Neural cell (in vitro differentiated cells): ENCODE data around the gene TAS2R41. TPM values are rescaled to one million over a fixed set of nuclear protein-coding genes. Genes with fewer than 3 reads are reported as not detected.

Source experiments
- H2AFZ ChIP-seq: fragments of 200-600, 300-800 bp; sonication (generic), shearing (Covaris generic); 2 replicates; pipeline ENCODE4 v1.6.0; 2014; ENCODE audit warnings: low read depth, mild to moderate bottlenecking, antibody characterized with exemption, low read length, moderate library complexity
- H3F3A ChIP-seq: fragments of 200-600 bp; shearing (Covaris generic); 2 replicates; pipeline ENCODE4 v1.6.1; 2016; ENCODE audit warnings: mild to moderate bottlenecking, moderate library complexity, mixed read lengths, antibody characterized with exemption, low read length; ENCODE audit not compliant: insufficient read depth, poor library complexity, severe bottlenecking
- H3K27ac ChIP-seq: fragments of 200-600, 300-800 bp; sonication (generic), shearing (Covaris generic); 2 replicates; pipeline ENCODE4 v1.5.1; 2014; ENCODE audit warnings: mild to moderate bottlenecking, low read length, moderate library complexity
- H3K27me3 ChIP-seq: fragments of 300-800, 200-600 bp; sonication (generic), shearing (Covaris generic); 2 replicates; pipeline ENCODE4 v1.6.0; 2014; ENCODE audit warnings: mild to moderate bottlenecking, low read depth, low read length, moderate library complexity; ENCODE audit not compliant: insufficient read depth
- H3K36me3 ChIP-seq: fragments of 300-800, 200-600 bp; sonication (generic), shearing (Covaris generic); 2 replicates; pipeline ENCODE4 v1.5.1; 2014; ENCODE audit warnings: mild to moderate bottlenecking, antibody characterized with exemption, low read length, moderate library complexity; ENCODE audit not compliant: insufficient read depth
- H3K4me2 ChIP-seq: fragments of 300-800, 200-600 bp; sonication (generic), shearing (Covaris generic); 2 replicates; pipeline ENCODE4 v1.6.0; 2014; ENCODE audit warnings: mild to moderate bottlenecking, low read length
- H3K4me3 ChIP-seq: fragments of 300-800, 200-600 bp; sonication (generic), shearing (Covaris generic); 2 replicates; pipeline ENCODE4 v1.5.1; 2014; ENCODE audit warnings: mild to moderate bottlenecking, low read length, moderate library complexity
- H3K79me2 ChIP-seq: fragments of 200-600 bp; shearing (Covaris generic); replicated peaks from 2 replicates; pipeline ENCODE4 v1.6.0; 2014; ENCODE audit warnings: mild to moderate bottlenecking, low read length, moderate library complexity; ENCODE audit not compliant: insufficient read depth
- H3K9ac ChIP-seq: fragments of 300-800, 200-600 bp; sonication (generic), shearing (Covaris generic); 2 replicates; pipeline ENCODE4 v1.6.1; 2016; ENCODE audit warnings: mild to moderate bottlenecking, low read length, mixed read lengths
- H3K9me2 ChIP-seq: fragments of 200-600 bp; shearing (Covaris generic); 2 replicates; pipeline ENCODE4 v1.6.1; 2016; ENCODE audit warnings: mild to moderate bottlenecking, low read length, mixed read lengths; ENCODE audit not compliant: insufficient read depth
- H3K9me3 ChIP-seq: fragments of 200-600, 300-800 bp; sonication (generic), shearing (Covaris generic); 2 replicates; pipeline ENCODE4 v1.6.1; 2016; ENCODE audit warnings: mild to moderate bottlenecking, mixed run types, low read length, moderate library complexity, mixed read lengths
- H4K20me1 ChIP-seq: fragments of 200-600 bp; shearing (Covaris generic); 2 replicates; pipeline ENCODE4 v1.6.1; 2016; ENCODE audit warnings: mild to moderate bottlenecking, mixed run types; ENCODE audit not compliant: insufficient read depth
- CTCF ChIP-seq: fragments of 450-650 bp; IDR thresholded peaks from 2 replicates; pipeline ENCODE4 v1.5.1; 2014; ENCODE audit warnings: antibody characterized with exemption, mild to moderate bottlenecking, moderate library complexity; ENCODE audit not compliant: poor library complexity, severe bottlenecking
- EP300 ChIP-seq: fragments of 450-650 bp; conservative IDR thresholded peaks from 2 replicates; pipeline ENCODE4 v1.6.1; 2014; ENCODE audit warnings: antibody characterized with exemption, mild to moderate bottlenecking, moderate library complexity; ENCODE audit not compliant: poor library complexity, severe bottlenecking
- EZH2 ChIP-seq: fragments of 200-600, 300-800 bp; shearing (Covaris generic), sonication (generic); IDR thresholded peaks from 2 replicates; pipeline ENCODE4 v1.6.1; 2014; ENCODE audit warnings: antibody characterized with exemption, low read length, borderline replicate concordance, mild to moderate bottlenecking; ENCODE audit not compliant: insufficient read depth, poor library complexity, severe bottlenecking
- MXI1 ChIP-seq: fragments of 450-650 bp; conservative IDR thresholded peaks from 2 replicates; pipeline ENCODE4 v1.6.1; 2014; ENCODE audit warnings: antibody characterized with exemption, mild to moderate bottlenecking; ENCODE audit not compliant: poor library complexity, severe bottlenecking
- POLR2AphosphoS5 ChIP-seq: IDR thresholded peaks from 2 replicates; pipeline ENCODE4 v1.6.1; 2012
- RAD21 ChIP-seq: fragments of 450-650 bp; conservative IDR thresholded peaks from 2 replicates; pipeline ENCODE4 v1.6.1; 2014; ENCODE audit warnings: antibody characterized with exemption, mild to moderate bottlenecking, moderate library complexity
- REST ChIP-seq: IDR thresholded peaks from 2 replicates; pipeline ENCODE4 v1.6.1; 2012; ENCODE audit warnings: borderline replicate concordance
- SMC3 ChIP-seq: fragments of 450-650 bp; conservative IDR thresholded peaks from 2 replicates; pipeline ENCODE4 v1.6.1; 2014; ENCODE audit warnings: antibody characterized with exemption, mild to moderate bottlenecking, moderate library complexity; ENCODE audit not compliant: poor library complexity
- TAF1 ChIP-seq: IDR thresholded peaks from 2 replicates; pipeline ENCODE4 v1.6.1; 2012; ENCODE audit warnings: low read depth
- polyA plus RNA-seq: library from polyadenylated mRNA; depleted of rRNA; stranded (reverse); fragments of >200 nt; gene quantifications from 2 replicates; pipeline ENCODE4 v1.2.3, GENCODE V29; 2014

Gene TAS2R41
- polyA plus RNA-seq, 1 donor from 2014 or later, result not detected

GRCh38 chr7:143463556-143463955 is 14.1 kb upstream of the TAS2R41 start:
- H3K9me3 ChIP-seq, result no peaks in the 10 kb centered on the region
- no peak for TF ChIP-seq POLR2AphosphoS5
- no peak for TF ChIP-seq EZH2
- TF ChIP-seq RAD21, result no peak
- TF ChIP-seq MXI1, result no peak
- TF ChIP-seq REST, result no peak
- TF ChIP-seq TAF1, result no peak
- TF ChIP-seq EP300, result no peak
- no peak for TF ChIP-seq SMC3
- no peak for TF ChIP-seq CTCF
- no peaks in the 10 kb centered on the region for H3K9me2 ChIP-seq
- no peak overlapping the region for H3K4me3 ChIP-seq
- H3K4me2 ChIP-seq, result no peak overlapping the region
- no peak overlapping the region for H3K9ac ChIP-seq
- no peaks in the 10 kb centered on the region for H3K36me3 ChIP-seq
- no peak overlapping the region for H3K27ac ChIP-seq
- no peaks in the 10 kb centered on the region for H3F3A ChIP-seq
- no peaks in the 10 kb centered on the region for H4K20me1 ChIP-seq
- H3K79me2 ChIP-seq, result no peaks in the 10 kb centered on the region
- H2AFZ ChIP-seq, result no peak overlapping the region
- H3K27me3 ChIP-seq, result no peaks in the 10 kb centered on the region

- no peaks in the 10 kb centered on the region for H3F3A ChIP-seq
- no peak overlapping the region for H2AFZ ChIP-seq
- no peak overlapping the region for H3K4me3 ChIP-seq
Measured at GRCh38 chr7:143463957-143464356, 13.7 kb upstream of the TAS2R41 start.

More at GRCh38 chr7:143463957-143464356, 13.7 kb upstream of the TAS2R41 start:
- TF ChIP-seq POLR2AphosphoS5, result no peak
- no peak for TF ChIP-seq RAD21
- TF ChIP-seq MXI1, result no peak
- no peak for TF ChIP-seq EP300
- TF ChIP-seq EZH2, result no peak
- no peak for TF ChIP-seq SMC3
- no peak for TF ChIP-seq CTCF
- no peak for TF ChIP-seq REST
- TF ChIP-seq TAF1, result no peak
- H3K9me3 ChIP-seq, result no peaks in the 10 kb centered on the region
- no peak overlapping the region for H3K27ac ChIP-seq
- H3K36me3 ChIP-seq, result no peaks in the 10 kb centered on the region
- H3K27me3 ChIP-seq, result no peaks in the 10 kb centered on the region
- no peak overlapping the region for H3K9ac ChIP-seq
- no peak overlapping the region for H3K4me2 ChIP-seq
- no peaks in the 10 kb centered on the region for H3K9me2 ChIP-seq
- no peaks in the 10 kb centered on the region for H4K20me1 ChIP-seq
- H3K79me2 ChIP-seq, result no peaks in the 10 kb centered on the region
